ENCODE results near the gene EIPR1.

DNA sequence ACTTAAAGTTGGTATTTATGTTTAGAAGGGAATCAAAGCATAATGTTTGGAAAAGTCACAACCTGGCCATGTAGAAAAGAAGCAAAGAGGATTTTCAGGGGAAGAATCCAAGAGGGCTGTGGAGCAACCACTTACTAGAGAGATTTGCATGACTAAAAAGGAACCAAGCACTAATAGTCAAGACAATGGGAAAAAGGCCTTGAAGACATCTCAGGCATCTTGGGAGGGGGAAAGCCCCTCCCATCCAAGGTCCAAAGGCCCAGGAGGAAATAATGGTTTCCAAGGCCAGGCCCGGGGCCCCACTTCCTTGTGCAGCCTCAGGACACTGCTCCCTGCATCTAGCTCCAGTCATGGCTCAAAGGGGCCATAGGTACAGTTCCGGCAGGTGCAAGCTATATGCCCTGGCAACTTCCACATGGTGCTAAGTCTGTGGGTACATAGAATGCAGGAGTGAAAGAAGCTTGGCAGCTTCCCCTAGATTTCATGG, 128.1 kb downstream of the EIPR1 start:
- TF ChIP-seq NFE2L1 (CRISPR knock-in tag; IDR thresholded peaks at IDR 0.05) = no peak
- no peak for TF ChIP-seq CBFB (CRISPR knock-in tag; IDR thresholded peaks at IDR 0.05; ENCODE audit: low read depth)
- TF ChIP-seq NR2C2 (CRISPR knock-in tag; IDR thresholded peaks at IDR 0.05) = no peak
- TF ChIP-seq, protein P1, sequence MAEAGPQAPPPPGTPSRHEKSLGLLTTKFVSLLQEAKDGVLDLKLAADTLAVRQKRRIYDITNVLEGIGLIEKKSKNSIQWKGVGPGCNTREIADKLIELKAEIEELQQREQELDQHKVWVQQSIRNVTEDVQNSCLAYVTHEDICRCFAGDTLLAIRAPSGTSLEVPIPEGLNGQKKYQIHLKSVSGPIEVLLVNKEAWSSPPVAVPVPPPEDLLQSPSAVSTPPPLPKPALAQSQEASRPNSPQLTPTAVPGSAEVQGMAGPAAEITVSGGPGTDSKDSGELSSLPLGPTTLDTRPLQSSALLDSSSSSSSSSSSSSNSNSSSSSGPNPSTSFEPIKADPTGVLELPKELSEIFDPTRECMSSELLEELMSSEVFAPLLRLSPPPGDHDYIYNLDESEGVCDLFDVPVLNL (CRISPR knock-in tag; IDR thresholded peaks at IDR 0.05; ENCODE audit: borderline replicate concordance, low read depth) = no peak
- TF ChIP-seq, protein P2, sequence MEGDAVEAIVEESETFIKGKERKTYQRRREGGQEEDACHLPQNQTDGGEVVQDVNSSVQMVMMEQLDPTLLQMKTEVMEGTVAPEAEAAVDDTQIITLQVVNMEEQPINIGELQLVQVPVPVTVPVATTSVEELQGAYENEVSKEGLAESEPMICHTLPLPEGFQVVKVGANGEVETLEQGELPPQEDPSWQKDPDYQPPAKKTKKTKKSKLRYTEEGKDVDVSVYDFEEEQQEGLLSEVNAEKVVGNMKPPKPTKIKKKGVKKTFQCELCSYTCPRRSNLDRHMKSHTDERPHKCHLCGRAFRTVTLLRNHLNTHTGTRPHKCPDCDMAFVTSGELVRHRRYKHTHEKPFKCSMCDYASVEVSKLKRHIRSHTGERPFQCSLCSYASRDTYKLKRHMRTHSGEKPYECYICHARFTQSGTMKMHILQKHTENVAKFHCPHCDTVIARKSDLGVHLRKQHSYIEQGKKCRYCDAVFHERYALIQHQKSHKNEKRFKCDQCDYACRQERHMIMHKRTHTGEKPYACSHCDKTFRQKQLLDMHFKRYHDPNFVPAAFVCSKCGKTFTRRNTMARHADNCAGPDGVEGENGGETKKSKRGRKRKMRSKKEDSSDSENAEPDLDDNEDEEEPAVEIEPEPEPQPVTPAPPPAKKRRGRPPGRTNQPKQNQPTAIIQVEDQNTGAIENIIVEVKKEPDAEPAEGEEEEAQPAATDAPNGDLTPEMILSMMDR (IDR thresholded peaks at IDR 0.05) = no peak
- no peak for TF ChIP-seq MAX (CRISPR knock-in tag; IDR thresholded peaks at IDR 0.05)
- TF ChIP-seq SP1 (CRISPR knock-in tag; conservative IDR thresholded peaks at IDR 0.05) = no peak
- TF ChIP-seq, protein P3, sequence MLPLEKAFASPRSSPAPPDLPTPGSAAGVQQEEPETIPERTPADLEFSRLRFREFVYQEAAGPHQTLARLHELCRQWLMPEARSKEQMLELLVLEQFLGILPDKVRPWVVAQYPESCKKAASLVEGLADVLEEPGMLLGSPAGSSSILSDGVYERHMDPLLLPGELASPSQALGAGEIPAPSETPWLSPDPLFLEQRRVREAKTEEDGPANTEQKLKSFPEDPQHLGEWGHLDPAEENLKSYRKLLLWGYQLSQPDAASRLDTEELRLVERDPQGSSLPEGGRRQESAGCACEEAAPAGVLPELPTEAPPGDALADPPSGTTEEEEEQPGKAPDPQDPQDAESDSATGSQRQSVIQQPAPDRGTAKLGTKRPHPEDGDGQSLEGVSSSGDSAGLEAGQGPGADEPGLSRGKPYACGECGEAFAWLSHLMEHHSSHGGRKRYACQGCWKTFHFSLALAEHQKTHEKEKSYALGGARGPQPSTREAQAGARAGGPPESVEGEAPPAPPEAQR (CRISPR knock-in tag; IDR thresholded peaks at IDR 0.05) = no peak
- TF ChIP-seq, protein P4, sequence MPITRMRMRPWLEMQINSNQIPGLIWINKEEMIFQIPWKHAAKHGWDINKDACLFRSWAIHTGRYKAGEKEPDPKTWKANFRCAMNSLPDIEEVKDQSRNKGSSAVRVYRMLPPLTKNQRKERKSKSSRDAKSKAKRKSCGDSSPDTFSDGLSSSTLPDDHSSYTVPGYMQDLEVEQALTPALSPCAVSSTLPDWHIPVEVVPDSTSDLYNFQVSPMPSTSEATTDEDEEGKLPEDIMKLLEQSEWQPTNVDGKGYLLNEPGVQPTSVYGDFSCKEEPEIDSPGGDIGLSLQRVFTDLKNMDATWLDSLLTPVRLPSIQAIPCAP (CRISPR knock-in tag; IDR thresholded peaks at IDR 0.05) = no peak
